HFFc6 (cell line): Measurements from ENCODE around the gene CHODL. TPM values are rescaled to one million over a fixed set of nuclear protein-coding genes. Genes with fewer than 3 reads are reported as not detected.

Source experiments
- DNase-seq: peaks from one replicate; pipeline ENCODE4 v3.0.0-alpha.2; 2018
- H3K27ac Mint-ChIP-seq: 2 replicates; pipeline ENCODE4 v1.8.0; 2020; ENCODE audit warnings: mild to moderate bottlenecking, mixed read lengths
- H3K27me3 Mint-ChIP-seq: 2 replicates; pipeline ENCODE4 v1.8.0; 2021; ENCODE audit warnings: mild to moderate bottlenecking, moderate library complexity, mixed read lengths; ENCODE audit not compliant: insufficient read depth
- H3K36me3 Mint-ChIP-seq: 2 replicates; pipeline ENCODE4 v1.8.0; 2021; ENCODE audit warnings: low read depth, mixed read lengths
- H3K4me1 Mint-ChIP-seq: 2 replicates; pipeline ENCODE4 v1.8.0; 2020; ENCODE audit warnings: low read depth, mixed read lengths
- H3K4me3 Mint-ChIP-seq: 2 replicates; pipeline ENCODE4 v1.8.0; 2020; ENCODE audit warnings: mild to moderate bottlenecking, moderate library complexity, mixed read lengths
- H3K9me3 Mint-ChIP-seq: 2 replicates; pipeline ENCODE4 v1.8.0; 2020; ENCODE audit warnings: mild to moderate bottlenecking, mixed read lengths
- long read RNA-seq: library from polyadenylated mRNA; unstranded; transcript quantifications from one replicate; pipeline ENCODE4 v2.0.0, GENCODE V29; 2019
- total RNA-seq, 6 experiments: library from RNA; stranded (reverse); fragmentation: NEBNext Ultra II Directional; extraction: Animal tissue kit (Norgen Biotek cat#: 25700); gene quantifications; 2 replicates in 1 of 6; 3 replicates in 5 of 6; pipeline ENCODE4 v1.2.3, GENCODE V29; 2021
- TF ChIP-seq, protein P1 (sequence below): fragments of 200-600 bp; sonication (generic); IDR thresholded peaks from 2 replicates; pipeline ENCODE4 v1.5.0; 2021; ENCODE audit warnings: antibody characterized with exemption, mild to moderate bottlenecking

CHODL gene, protein sequence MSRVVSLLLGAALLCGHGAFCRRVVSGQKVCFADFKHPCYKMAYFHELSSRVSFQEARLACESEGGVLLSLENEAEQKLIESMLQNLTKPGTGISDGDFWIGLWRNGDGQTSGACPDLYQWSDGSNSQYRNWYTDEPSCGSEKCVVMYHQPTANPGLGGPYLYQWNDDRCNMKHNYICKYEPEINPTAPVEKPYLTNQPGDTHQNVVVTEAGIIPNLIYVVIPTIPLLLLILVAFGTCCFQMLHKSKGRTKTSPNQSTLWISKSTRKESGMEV
- not detected for total RNA-seq
- long read RNA-seq: 0 reads

DNA sequence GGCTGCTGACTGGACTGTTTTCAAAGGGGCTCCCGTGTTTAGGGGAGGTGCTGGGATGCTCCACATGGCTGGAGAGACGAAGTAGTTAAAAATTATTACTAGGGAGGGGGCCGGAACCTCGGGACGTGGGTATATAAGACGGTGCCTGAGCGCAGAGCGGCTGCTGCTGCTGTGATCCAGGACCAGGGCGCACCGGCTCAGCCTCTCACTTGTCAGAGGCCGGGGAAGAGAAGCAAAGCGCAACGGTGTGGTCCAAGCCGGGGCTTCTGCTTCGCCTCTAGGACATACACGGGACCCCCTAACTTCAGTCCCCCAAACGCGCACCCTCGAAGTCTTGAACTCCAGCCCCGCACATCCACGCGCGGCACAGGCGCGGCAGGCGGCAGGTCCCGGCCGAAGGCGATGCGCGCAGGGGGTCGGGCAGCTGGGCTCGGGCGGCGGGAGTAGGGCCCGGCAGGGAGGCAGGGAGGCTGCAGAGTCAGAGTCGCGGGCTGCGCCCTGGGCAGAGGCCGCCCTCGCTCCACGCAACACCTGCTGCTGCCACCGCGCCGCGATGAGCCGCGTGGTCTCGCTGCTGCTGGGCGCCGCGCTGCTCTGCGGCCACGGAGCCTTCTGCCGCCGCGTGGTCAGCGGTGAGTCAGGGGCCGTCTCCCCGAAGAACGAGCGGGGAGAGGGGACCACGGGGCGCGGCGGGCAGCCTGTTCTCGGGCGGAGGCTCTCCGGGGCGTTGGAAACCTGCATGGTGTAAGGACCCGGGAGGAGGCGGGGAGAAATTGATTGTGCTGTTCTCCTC, at the start of gene CHODL:
CHODL (plus strand) TSS at position 163 of the 793 bp plus-strand sequence; CDS start at position 554, 391 bp downstream.
- H3K9me3 Mint-ChIP-seq: peaks cover 34% of the 10 kb centered on the region
- H3K4me3 Mint-ChIP-seq: no peak within 1 kb of the TSS

DNA sequence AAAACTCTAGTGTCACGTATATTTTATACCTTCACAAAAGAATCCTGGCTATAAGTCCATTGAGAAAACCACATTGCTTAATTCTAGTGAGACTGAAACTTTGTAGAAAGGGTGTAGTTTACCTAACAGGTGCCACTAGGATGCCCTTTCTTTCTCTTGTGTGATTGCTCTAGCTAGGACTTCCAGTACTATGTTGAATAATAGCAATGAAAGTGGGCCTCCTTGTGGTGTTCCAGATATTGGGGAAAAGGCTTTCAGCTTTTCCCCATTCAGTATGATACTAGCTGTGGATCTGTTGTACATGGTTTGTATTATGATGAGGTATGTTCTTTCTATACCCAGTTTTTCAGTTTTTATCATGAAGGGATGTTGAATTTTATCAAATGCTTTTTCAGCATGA, 39.7 kb upstream of the CHODL start:
- H3K27ac Mint-ChIP-seq: no peak overlapping the region
- H3K4me3 Mint-ChIP-seq: no peak overlapping the region
- H3K36me3 Mint-ChIP-seq: peaks cover 7% of the 10 kb centered on the region; the same call in 1 of the 2 replicates
- DNase-seq: no peak
- TF ChIP-seq, protein P1, sequence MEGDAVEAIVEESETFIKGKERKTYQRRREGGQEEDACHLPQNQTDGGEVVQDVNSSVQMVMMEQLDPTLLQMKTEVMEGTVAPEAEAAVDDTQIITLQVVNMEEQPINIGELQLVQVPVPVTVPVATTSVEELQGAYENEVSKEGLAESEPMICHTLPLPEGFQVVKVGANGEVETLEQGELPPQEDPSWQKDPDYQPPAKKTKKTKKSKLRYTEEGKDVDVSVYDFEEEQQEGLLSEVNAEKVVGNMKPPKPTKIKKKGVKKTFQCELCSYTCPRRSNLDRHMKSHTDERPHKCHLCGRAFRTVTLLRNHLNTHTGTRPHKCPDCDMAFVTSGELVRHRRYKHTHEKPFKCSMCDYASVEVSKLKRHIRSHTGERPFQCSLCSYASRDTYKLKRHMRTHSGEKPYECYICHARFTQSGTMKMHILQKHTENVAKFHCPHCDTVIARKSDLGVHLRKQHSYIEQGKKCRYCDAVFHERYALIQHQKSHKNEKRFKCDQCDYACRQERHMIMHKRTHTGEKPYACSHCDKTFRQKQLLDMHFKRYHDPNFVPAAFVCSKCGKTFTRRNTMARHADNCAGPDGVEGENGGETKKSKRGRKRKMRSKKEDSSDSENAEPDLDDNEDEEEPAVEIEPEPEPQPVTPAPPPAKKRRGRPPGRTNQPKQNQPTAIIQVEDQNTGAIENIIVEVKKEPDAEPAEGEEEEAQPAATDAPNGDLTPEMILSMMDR: no peak
- H3K4me1 Mint-ChIP-seq: no peaks in the 10 kb centered on the region
- H3K9me3 Mint-ChIP-seq: peaks cover 20% of the 10 kb centered on the region
- H3K27me3 Mint-ChIP-seq: no peaks in the 10 kb centered on the region

More for the DNA sequence above, at the start of gene CHODL:
- Mint-ChIP-seq H3K27ac (no peak within 1 kb of the TSS), H3K27me3 (no peaks in the 10 kb centered on the region), H3K4me1 (no peaks in the 10 kb centered on the region), H3K36me3 (peaks cover 4% of the 10 kb centered on the region; the same call in 1 of the 2 replicates)
- TF ChIP-seq, protein P1: no peak
- DNase-seq: no peak

DNA sequence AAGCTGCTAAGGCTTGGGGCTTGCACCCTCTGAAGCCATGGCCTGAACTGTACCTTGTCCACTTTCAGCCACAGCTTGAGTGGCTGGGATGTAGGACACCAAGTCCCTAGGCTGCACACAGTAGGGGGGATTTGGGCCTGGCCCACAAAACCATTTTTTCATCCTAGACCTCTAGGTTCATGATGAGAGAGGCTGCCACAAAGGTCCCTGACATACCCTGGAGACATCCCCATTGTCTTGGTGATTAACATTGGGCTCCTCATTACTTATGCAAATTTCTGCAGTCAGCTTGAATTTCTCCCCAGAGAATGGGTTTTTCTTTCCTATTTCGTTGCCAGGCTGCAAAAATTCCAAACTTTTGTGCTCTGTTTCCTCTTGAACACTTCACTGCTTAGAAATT, 26.3 kb upstream of the CHODL start:
- Mint-ChIP-seq H3K27ac (no peak overlapping the region), H3K27me3 (no peaks in the 10 kb centered on the region)

DNA sequence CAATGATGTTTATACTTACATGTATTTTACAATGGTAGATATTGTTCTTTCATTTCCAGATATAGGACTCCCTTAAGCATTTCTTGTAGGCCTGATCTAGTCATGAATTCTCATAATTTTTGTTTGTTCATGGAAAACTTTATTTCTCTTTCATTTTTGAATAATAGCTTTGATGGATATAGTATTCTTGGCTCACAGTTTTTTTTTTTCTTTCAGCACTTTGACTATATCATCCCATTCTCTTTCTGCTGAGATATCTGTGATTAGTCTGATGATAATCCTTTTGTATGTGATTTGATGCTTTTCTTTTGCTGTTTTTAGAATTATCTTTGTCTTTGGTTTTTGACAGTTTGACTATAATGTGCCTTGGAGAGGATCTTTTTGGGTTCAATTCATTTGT, 24.1 kb upstream of the CHODL start:
- no peaks in the 10 kb centered on the region for H3K36me3 Mint-ChIP-seq
- no peak for DNase-seq
- TF ChIP-seq, protein P1: no peak
- peaks cover 56% of the 10 kb centered on the region for H3K9me3 Mint-ChIP-seq
- H3K4me3 Mint-ChIP-seq: no peak overlapping the region
- H3K27ac Mint-ChIP-seq: no peak overlapping the region
- no peaks in the 10 kb centered on the region for H3K4me1 Mint-ChIP-seq
- H3K27me3 Mint-ChIP-seq: no peaks in the 10 kb centered on the region

More for the DNA sequence above, 26.3 kb upstream of the CHODL start:
- no peak for DNase-seq
- H3K9me3 Mint-ChIP-seq: peaks cover 59% of the 10 kb centered on the region
- H3K4me1 Mint-ChIP-seq: no peaks in the 10 kb centered on the region
- no peak overlapping the region for H3K4me3 Mint-ChIP-seq
- TF ChIP-seq, protein P1: no peak
- H3K36me3 Mint-ChIP-seq: no peaks in the 10 kb centered on the region

DNA sequence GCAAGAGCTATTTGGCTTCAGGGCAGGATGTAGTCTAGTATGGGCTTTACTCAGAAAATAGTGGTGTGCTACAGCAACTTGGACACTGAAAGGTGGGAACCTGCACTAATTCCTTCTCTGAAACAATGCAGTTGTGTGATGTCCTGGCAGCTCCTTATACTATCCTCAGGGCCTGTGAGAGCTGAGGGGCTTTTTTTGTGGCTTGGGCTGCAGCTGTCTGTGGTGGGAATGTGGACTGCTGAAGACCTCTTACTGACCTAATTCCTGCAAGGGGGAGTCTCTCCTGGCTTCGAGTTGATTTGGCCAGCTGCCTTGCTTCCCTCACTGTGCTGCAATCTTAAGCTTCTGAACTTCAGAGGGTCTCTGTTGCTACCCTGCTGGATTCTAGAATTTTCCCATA, 22.3 kb upstream of the CHODL start:
- no peaks in the 10 kb centered on the region for H3K4me1 Mint-ChIP-seq
- no peaks in the 10 kb centered on the region for H3K27me3 Mint-ChIP-seq
- TF ChIP-seq, protein P1: no peak
- no peak overlapping the region for H3K27ac Mint-ChIP-seq
- DNase-seq: no peak
- peaks cover 61% of the 10 kb centered on the region for H3K9me3 Mint-ChIP-seq
- no peak overlapping the region for H3K4me3 Mint-ChIP-seq
- H3K36me3 Mint-ChIP-seq: no peaks in the 10 kb centered on the region
